GM12875 (cell line): ENCODE data around the gene ACAA1.

Source experiments
- H3K4me3 ChIP-seq: one replicate; pipeline ENCODE4 v1.5.1; 2011; ENCODE audit warnings: low read depth, low read length, control low read depth
- CTCF ChIP-seq: IDR thresholded peaks from 2 replicates; pipeline ENCODE4 v1.5.1; 2011; ENCODE audit warnings: low read depth, mild to moderate bottlenecking, control low read depth, inconsistent platforms, low read length, moderate library complexity, borderline replicate concordance; ENCODE audit not compliant: insufficient read depth

Gene ACAA1

GRCh38 chr3:38121451-38121831 lies 15.5 kb downstream of the ACAA1 start:
- TF ChIP-seq CTCF, result no peak
- H3K4me3 ChIP-seq, result no peak overlapping the region

GRCh38 chr3:38120693-38121450 lies 16.1 kb downstream of the ACAA1 start:
- no peak for TF ChIP-seq CTCF
- H3K4me3 ChIP-seq, result no peak overlapping the region

GRCh38 chr3:38119821-38120692 lies 16.9 kb downstream of the ACAA1 start:
- no peak overlapping the region for H3K4me3 ChIP-seq
- no peak for TF ChIP-seq CTCF

- no peak for TF ChIP-seq CTCF
- H3K4me3 ChIP-seq, result no peak overlapping the region
Measured at GRCh38 chr3:38119248-38119544, 17.7 kb downstream of the ACAA1 start.

GRCh38 chr3:38118421-38119247 lies 18.3 kb downstream of the ACAA1 start:
- no peak for TF ChIP-seq CTCF

GRCh38 chr3:38117748-38118420 lies 19.0 kb downstream of the ACAA1 start:
- H3K4me3 ChIP-seq, result no peak overlapping the region
- peak; percentile 98 for TF ChIP-seq CTCF

More at GRCh38 chr3:38118421-38119247, 18.3 kb downstream of the ACAA1 start:
- no peak overlapping the region for H3K4me3 ChIP-seq
